Chondrocyte (in vitro differentiated cells): ENCODE measurements around the gene NT5DC3. TPM values are rescaled to one million over a fixed set of nuclear protein-coding genes. Genes with fewer than 3 reads are reported as not detected.
A peak's percentile ranks its signal among the peaks of the same experiment; 100 is the strongest.

ENCODE experiments used
- DNase-seq: peaks from one replicate; pipeline ENCODE4 v3.0.0; 2021; ENCODE audit warnings: mixed read lengths, low spot score
- H3K27ac Mint-ChIP-seq: one replicate; pipeline ENCODE4 v1.8.0; 2021; ENCODE audit warnings: mild to moderate bottlenecking, moderate library complexity, mixed read lengths; ENCODE audit not compliant: unreplicated experiment
- H3K27me3 Mint-ChIP-seq: 2 replicates; pipeline ENCODE4 v1.8.0; 2021; ENCODE audit warnings: low read depth, mixed read lengths
- H3K36me3 Mint-ChIP-seq: 2 replicates; pipeline ENCODE4 v1.8.0; 2021; ENCODE audit warnings: low read depth, mixed read lengths
- H3K4me1 Mint-ChIP-seq: 2 replicates; pipeline ENCODE4 v1.8.0; 2021; ENCODE audit warnings: low read depth, mild to moderate bottlenecking, mixed read lengths
- H3K4me3 Mint-ChIP-seq: one replicate; pipeline ENCODE4 v1.8.0; 2021; ENCODE audit warnings: mild to moderate bottlenecking, moderate library complexity, mixed read lengths; ENCODE audit not compliant: unreplicated experiment
- H3K9me3 Mint-ChIP-seq: 2 replicates; pipeline ENCODE4 v1.8.0; 2021; ENCODE audit warnings: low read depth, mixed read lengths
- total RNA-seq: library from RNA; stranded (reverse); gene quantifications from 3 replicates; pipeline ENCODE4 v1.2.1, GENCODE V29; 2021
- TF ChIP-seq, protein P1 (sequence below): fragments of 200-600 bp; sonication (generic); IDR thresholded peaks from 2 replicates; pipeline ENCODE4 v1.5.0; 2021; ENCODE audit warnings: antibody characterized with exemption, mild to moderate bottlenecking, moderate library complexity

NT5DC3 gene
- total RNA-seq, 1 donor from 2014 or later = 26.2 TPM

DNA sequence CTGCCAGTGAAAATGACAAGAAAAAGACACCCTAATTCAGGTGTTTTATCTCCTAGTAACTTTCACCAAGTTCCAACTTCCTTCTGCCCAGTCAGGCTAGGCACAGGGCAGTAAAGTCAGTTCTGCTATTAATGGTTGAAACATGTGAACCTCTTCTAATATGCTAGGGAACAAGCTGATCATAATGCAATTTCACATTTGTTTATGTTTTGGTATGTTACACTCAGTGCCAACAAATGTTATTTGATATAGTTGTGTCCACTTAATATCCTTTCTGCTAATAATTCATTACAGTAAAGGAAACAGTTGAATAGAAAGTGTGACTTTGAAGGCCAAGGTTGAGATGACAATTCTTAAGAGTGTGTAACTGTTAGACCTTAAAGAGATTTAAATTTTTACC, 17.2 kb downstream of the NT5DC3 start:
- no peak for DNase-seq
- Mint-ChIP-seq H3K9me3 (no peaks in the 10 kb centered on the region), H3K4me3 (no peak overlapping the region), H3K27ac (no peak overlapping the region), H3K36me3 (no peaks in the 10 kb centered on the region), H3K4me1 (peaks cover 53% of the 10 kb centered on the region), H3K27me3 (no peaks in the 10 kb centered on the region)
- TF ChIP-seq, protein P1, sequence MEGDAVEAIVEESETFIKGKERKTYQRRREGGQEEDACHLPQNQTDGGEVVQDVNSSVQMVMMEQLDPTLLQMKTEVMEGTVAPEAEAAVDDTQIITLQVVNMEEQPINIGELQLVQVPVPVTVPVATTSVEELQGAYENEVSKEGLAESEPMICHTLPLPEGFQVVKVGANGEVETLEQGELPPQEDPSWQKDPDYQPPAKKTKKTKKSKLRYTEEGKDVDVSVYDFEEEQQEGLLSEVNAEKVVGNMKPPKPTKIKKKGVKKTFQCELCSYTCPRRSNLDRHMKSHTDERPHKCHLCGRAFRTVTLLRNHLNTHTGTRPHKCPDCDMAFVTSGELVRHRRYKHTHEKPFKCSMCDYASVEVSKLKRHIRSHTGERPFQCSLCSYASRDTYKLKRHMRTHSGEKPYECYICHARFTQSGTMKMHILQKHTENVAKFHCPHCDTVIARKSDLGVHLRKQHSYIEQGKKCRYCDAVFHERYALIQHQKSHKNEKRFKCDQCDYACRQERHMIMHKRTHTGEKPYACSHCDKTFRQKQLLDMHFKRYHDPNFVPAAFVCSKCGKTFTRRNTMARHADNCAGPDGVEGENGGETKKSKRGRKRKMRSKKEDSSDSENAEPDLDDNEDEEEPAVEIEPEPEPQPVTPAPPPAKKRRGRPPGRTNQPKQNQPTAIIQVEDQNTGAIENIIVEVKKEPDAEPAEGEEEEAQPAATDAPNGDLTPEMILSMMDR = no peak

DNA sequence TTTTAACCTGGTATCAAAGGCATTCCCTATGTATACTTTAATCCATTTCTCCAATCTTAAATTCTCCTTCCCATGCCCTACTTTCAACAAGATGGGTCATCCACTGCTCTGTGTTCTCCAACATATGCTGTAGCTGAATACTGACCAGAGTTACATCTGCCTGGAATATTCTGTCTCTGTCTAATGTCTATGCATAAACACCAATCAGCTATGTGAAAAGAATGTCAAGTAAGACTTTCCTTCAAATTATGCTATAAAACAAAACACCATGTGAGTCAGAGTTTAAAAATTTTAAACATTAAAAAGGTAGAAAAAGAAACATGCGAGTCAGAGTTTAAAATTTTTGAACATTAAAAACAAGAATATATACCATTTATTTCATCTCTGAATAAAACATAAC, 19.3 kb downstream of the NT5DC3 start:
- Mint-ChIP-seq H3K27ac (peak overlapping the region; percentile 61), H3K36me3 (no peaks in the 10 kb centered on the region), H3K9me3 (no peaks in the 10 kb centered on the region), H3K4me3 (no peak overlapping the region), H3K4me1 (peaks cover 46% of the 10 kb centered on the region), H3K27me3 (no peaks in the 10 kb centered on the region)
- TF ChIP-seq, protein P1 = no peak
- DNase-seq = no peak

- DNase-seq = no peak
- Mint-ChIP-seq H3K9me3 (no peaks in the 10 kb centered on the region), H3K4me3 (no peak overlapping the region), H3K27ac (no peak overlapping the region), H3K27me3 (no peaks in the 10 kb centered on the region), H3K36me3 (no peaks in the 10 kb centered on the region), H3K4me1 (peaks cover 49% of the 10 kb centered on the region)
- TF ChIP-seq, protein P1 = no peak
Measured at GRCh38 chr12:103820881-103821489, 20.0 kb downstream of the NT5DC3 start.

DNA sequence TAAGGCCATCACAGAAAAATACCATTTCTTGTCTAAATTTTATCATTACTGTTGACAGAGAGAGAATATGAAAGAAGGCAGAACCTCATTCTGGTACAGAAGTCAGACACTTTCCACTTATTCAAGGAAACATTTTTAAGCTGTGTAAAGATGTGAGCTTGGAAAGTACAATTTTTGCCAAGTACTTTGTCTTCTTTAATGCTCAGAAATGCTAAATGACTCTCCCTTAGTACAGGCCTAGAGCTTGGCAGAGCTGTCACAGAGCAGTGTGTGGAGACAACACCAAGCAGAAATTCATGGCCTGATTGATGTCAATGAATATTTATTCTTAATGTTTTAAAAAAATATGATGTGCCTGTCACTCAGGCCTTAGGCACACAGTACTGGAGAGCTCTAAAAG, 20.7 kb downstream of the NT5DC3 start:
- no peaks in the 10 kb centered on the region for H3K27me3 Mint-ChIP-seq
- TF ChIP-seq, protein P1 = no peak
- no peak overlapping the region for H3K4me3 Mint-ChIP-seq
- H3K9me3 Mint-ChIP-seq = no peaks in the 10 kb centered on the region
- peaks cover 50% of the 10 kb centered on the region for H3K4me1 Mint-ChIP-seq
- H3K36me3 Mint-ChIP-seq = no peaks in the 10 kb centered on the region
- DNase-seq = no peak
- no peak overlapping the region for H3K27ac Mint-ChIP-seq

DNA sequence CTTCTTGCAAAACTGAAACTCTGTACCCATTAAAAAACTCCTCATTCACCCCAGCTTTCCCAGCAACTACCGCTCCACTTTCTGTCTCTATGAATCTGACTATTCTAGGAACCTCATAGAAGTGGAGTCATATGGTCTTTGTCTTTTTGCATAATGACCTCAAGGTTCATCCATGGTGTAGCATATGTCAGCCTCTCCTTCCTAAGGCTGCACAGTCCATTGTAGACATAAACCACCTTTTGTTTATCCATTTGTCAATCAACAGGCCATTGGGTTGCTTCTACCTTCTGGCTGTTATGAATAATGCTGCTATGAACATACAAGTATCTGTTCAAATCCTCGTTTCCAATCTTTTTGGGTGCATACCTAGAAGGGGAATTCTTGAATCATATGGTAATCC, 21.1 kb downstream of the NT5DC3 start:
- Mint-ChIP-seq H3K36me3 (no peaks in the 10 kb centered on the region), H3K27me3 (no peaks in the 10 kb centered on the region), H3K27ac (no peak overlapping the region), H3K4me3 (no peak overlapping the region), H3K4me1 (peaks cover 47% of the 10 kb centered on the region), H3K9me3 (no peaks in the 10 kb centered on the region)
- TF ChIP-seq, protein P1 = no peak
- no peak for DNase-seq
